NCI-H345 (cell line): Measurements from ENCODE around the gene KCTD18.

ENCODE experiments used
- DNase-seq: peaks from one replicate; lab custom pipeline; 2025; lab: John Stamatoyannopoulos, UW

KCTD18 gene

DNA sequence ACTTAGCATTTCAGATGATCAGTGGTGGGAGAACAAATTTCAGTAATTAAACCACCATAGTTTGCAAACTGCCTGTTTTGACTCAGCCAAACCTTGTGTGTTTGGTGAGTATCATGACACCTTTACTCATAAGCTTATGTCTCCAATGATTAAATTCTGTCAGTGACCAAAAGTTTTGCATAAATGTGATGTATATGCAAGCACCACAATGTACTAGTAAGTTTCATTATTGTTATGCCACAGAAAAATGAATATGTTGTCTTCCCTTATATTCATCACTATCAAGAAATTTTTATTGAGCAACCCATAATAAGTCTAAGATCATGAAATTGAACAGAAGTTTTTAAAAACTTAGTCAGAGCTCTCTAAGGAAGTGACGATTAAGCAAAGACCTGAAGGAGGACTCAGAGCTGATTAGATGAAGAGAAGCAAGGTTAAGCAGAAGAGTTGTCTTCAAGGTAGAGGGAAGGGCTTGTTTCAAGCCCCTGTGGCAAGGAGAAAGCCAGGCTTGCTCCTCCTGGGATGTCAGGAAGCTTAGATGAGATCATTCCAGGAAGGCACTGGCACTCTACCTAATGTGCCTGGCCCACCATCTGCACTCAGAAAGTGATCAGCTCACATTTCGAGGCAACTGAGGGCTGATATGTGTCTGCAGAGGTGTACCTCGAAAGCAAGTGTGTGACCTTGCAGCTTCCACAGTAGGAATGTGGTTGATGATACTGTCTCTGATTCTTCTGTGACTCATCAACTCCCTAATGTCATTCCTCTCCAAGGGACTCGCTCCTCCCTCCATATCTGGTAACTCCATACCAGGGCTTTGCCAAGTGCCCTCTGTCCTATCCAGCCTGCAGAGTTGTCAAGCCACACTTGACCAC is 54.7 kb downstream of the KCTD18 start:
- DNase-seq = no peak

DNA sequence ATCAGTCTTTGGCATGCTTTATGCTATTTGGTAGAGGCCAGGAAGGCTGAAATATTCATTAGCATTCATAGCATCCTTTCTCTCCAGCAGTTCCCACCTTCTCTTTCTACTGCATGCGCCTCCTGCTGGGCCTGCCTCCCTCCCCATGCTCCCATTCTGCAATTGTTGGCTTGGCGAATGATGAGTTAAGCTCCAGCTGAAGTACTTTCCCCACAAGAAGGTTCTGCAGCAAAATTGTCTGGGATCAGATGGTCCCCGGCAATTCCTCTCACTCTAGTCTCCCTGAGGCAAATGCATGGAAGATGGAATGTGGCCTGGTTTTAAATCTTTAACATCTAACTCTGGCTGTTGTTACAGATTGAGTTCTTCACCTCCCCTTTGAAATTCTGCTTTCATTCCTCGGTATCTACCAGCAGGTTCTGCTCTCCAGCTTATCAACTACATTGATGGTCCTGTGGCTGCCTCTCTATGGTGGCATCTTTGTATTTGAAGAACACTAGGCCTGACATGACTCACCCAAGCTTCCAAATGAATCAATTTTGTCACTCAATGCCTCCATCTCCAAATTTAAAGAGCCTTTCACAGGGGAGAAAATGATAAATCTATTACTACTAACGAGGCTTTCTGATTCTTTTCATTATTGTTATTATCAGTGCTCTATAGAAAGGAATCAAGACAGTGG is 55.9 kb downstream of the KCTD18 start:
- no peak for DNase-seq

DNA sequence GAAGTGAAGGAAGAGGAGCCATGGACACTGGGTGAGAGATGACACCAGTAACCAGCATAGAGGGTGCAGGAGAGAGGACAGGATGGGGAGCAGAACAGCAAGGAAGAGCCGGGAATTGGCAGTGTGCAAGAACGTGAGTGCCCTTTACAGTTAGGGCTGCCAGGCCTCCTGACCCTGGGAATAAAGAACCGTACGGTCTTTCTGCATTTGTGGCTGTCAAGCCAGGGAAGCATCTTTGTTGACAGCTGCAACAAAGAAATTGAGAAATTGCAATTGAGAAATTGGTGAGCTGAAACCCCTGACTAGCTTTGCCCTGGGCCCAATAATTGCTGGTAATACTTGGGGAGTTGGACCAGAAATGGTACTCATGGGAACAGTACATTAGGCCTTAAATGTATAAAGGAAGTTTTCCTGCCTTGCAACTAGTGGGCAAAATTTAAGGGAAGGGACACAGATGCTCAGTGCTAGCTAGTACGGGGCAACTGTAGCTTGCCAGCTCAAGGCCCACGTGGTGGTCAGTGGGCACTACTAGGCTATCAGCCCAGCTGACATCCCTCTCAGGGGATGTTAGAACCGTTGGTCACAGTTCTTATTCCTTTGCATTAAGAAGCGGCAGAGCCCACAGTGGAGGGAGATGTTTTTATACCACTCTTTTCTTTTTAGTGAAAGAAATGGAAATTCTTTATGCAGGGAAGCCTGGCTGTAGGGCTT is 56.6 kb downstream of the KCTD18 start:
- DNase-seq = no peak

DNA sequence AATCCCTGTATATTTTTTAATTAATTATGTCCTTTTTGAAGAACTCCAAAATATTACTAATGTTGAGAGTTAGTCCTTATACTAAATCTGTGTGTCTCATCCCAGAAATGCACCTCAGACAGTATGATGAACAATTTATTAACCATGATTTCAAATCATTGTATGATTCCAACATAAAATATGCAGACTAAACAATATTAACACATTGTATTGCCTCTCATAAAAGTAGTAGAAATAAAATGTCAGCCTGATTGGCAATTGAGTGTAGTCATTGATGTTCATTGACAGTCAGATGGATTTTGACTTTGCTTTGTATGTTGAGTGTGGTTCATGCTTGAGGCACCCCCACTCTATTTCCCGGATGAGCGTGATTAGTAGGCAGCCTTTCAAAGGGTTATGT is 57.5 kb downstream of the KCTD18 start:
- DNase-seq = no peak

DNA sequence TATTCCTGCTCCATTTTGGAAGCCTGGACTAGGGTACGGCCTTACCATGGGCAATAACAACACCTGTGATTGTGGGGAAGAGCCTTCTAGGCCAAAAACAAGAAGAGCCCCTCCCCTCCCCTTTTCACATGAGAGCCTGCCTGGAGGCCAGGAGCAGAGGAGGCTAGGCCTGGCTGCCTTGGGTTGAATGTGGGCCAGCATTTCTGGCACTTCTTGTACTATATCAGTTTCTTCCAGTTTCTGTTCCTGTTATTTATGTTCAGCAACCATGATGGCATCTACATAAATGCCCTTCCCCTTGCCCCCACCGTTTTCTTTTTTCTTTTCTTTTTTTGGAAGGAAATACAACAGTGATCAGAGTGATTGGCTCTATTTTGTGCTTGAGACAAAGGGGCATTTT is 58.4 kb downstream of the KCTD18 start:
- no peak for DNase-seq

DNA sequence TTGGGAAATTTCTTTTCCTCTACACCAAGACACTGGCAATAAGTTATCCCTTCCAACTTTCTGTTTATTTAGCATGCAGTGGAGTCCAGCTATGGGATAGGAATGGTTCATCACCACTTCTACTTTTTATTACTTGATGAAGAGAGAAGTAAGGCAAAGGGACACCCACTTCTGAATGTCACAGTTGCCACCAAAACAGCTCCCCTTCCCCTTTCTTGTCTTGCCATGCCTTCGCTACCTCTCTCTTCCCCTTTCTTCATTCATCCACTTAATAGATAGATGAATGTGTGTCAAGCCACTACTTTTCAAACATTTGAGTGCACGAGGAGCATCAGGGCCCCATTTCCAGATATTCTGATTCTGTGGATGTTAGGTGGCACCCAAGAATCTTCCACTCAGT is 59.6 kb downstream of the KCTD18 start:
- no peak for DNase-seq

DNA sequence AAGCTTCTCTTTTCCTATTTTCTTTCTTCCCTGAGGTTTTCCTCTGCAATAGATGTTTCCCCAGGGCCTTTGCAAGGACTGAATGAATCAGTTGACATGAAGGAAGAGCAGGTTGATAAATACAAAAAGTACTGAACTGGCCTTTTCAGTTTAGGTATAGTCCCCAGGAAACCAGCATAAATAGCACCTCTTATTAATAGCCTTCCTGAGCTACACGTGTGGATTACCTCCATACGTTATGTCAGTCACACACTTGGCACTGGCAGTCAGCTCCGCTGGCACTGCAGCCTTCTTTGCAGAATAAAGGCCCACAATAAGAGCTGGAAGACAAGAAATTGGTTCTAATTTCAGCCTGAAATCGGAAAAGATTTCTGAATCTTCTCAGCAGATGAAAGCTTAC is 60.7 kb downstream of the KCTD18 start:
- no peak for DNase-seq

DNA sequence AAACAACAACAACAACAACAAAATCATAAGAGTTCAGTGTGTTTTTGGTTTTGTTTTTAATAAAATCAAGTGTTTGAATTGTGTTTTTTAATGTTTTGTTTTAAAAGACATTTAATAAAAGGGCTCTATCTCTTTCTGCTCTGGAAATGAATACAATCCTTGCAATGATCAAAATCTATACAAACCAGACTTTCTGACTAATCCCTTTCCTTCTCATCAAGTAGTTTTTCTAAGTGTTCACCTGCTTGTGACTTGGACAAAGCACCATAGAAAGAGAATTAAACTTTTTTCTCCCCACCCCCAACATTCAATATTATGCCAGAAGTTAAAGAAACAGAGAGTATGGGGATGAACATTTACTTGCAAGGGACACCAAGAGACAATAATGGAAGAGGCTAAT is 61.4 kb downstream of the KCTD18 start:
- no peak for DNase-seq

DNA sequence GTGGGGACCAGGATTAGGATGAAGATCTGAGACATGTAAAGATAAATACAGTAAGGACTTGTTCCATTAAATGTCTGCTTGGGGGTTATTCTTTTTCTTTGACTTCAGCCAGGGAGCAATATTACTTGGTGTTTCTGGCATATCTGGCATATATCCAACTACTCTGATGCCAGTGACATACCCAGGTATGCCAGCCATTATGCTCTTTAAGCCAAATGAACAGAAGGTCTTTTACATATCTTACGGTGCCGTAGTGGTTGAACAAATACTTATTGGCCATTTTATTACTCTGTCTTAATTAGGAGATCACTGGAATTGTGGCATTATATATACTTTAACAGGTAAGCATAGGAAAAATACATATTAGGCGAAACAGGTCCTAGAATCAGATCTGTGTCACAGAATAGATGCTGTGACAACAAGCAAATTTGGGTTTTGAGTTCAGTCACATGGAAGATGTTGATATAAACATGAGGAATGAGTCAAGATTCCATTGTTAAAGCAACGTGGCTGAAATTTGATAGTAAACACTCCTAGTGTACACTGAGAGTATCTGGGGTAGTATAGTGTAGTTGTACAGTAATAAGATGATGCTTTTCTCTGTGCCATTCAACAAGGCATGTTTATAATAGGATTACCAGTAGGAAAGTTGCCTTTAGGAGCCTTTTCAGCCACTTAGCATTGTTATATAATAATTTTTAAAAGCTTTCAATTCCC is 62.6 kb downstream of the KCTD18 start:
- no peak for DNase-seq

DNA sequence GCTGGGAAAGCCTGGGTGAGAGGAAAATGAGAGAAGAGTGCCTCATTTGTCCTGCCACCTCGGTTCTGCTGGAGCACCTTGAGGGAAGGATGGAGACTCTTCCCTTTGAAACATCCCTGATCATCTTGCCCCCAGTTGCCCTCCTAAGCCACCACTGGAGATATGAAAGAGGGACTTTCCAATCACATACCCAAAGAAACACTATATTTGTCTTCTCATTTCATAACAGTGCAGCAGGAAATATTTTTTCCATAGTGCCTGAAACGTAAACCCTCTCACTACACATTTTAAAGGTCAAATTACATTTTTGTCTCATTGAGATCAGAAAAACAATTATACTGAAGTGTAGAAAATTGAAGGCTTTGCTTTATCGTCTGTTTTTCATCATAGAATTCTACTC is 63.3 kb downstream of the KCTD18 start:
- DNase-seq = no peak

DNA sequence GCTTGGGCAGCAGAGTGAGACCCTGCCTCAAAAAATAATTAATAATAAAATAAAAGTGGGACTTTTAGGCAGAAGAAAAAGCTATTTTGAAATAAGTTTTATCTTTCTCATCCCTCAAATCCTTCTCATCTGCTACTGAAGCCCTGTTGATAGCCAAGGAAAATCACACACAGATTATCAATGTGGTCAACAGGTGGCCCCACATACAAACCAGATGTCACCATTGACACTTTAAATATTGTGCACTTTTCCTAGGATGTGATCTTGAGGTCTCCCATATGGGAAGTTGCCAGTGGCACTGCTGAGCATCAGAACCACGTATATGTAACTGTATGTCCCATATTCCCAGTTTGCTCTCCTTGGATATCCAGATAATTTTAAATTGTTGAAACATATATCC is 64.6 kb downstream of the KCTD18 start:
- DNase-seq = no peak

DNA sequence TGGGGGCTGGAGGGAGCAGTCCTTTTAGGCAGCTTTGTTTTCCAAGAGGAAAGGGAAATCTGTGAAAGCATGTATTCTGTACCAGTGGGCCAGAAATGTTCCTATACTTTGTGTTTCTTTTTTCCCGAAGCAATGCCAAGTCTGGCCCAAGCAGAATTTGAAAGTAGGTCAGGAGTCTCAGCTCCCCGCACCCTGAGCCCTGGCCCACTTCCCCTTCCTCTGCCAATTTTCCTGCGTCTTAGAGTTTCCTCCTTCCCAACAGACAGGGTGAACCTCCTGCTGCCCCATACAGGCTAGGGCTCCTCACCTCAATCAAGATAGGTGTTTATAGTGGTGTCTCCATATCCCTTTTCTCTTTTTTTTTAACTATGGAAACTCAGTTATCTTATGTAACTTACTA is 65.3 kb downstream of the KCTD18 start:
- no peak for DNase-seq

DNA sequence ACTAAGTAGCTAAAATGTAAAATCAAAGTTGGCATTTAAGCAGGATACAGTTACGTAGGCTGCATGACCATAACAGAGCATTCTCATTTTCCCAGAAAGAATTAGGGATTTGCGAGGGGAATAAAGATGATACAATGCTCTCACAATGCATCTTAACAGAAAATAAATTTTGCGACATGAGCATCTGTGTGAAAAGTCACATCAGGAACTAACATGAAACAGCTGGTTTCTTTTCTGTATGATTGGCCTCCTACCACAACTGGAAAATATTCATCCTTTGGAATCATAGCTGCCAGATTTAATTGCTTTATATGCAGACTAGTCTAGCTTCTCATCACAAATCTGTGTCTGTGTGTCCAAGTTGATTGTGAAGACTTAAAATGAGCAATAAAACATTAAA is 66.0 kb downstream of the KCTD18 start:
- DNase-seq = no peak

DNA sequence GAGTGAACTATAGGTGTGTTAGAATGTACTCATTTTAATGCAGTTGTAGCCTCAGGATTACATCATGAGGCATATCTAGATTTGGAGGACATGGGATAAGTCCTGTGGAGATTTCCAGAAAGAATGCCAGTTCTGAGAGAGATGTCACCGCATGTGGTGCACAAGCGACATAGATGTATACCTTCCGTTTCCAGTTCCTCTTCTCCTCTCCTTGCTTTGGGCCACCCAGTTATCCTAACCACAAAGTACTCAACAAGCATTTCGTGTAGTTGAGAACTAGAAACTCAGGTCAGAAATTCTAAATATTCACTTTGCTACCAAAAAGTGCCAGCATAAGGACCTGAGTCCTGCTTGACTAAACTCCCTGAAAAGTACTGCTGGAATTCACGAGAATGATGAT is 66.5 kb downstream of the KCTD18 start:
- DNase-seq = no peak

DNA sequence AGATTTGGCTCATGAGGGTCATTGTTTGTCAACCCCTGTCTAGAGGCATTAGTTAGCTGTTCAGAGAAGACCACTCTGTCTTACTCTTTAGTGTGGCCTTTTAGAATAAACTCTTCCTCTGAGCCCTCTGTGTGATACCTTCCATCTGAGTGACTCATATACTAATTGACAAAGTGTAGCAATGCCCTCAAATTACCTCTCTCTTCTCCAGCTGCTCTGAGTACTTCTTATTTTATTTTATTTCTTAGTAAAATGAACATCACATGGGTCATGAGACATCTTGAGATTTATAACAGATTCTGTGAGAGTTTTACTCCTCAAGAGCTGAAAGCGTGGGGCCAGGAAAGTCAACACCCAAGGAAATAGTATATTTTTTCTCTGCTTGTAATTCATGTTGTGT is 67.4 kb downstream of the KCTD18 start:
- DNase-seq = no peak

DNA sequence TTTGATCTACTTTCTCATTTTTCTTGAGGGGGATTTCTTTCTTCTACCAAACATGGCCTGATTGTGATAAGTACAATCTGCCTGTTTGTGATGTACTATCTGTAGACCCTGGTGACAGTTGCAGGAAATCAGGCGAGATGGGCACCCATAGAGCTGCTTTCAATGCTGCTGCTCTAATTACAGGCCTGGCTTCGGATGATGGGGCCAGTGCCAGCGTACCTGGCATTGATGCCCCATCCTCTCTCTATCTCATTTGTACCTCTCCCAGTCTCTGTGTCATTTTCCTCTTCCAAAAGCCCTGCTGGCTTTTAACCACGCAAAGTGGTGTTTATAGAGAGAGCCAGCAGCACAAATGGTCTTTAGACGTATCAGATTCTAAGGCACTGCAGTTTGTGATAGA is 69.9 kb downstream of the KCTD18 start:
- no peak for DNase-seq
